ENCODE data around the gene ARAP2. TPM values are rescaled to one million over a fixed set of nuclear protein-coding genes. Genes with fewer than 3 reads are reported as not detected.

The ARAP2 gene
- total RNA-seq, 1 experiment from 2014 or later = 25.8 TPM

- intact Hi-C loops (cut with micrococcal nuclease; ENCODE audit: unreplicated experiment) = no loop called here
- ChIA-PET CTCF (no interaction called here), POLR2A (ENCODE audit: unreplicated experiment) (no interaction called here)
- Histone ChIP-seq H3K9me2 (ENCODE audit: insufficient read depth) (no peaks in the 10 kb centered on the region), H3F3A (ENCODE audit: insufficient read depth, low read depth) (no peaks in the 10 kb centered on the region), H3K79me2 (ENCODE audit: low read depth) (no peaks in the 10 kb centered on the region), H2AFZ (no peak overlapping the region), H3K4me2 (no peak overlapping the region), H3K9me3 (ENCODE audit: insufficient read depth, low read depth) (no peaks in the 10 kb centered on the region), H4K20me1 (ENCODE audit: insufficient read depth) (no peaks in the 10 kb centered on the region), H3K27ac (no peak overlapping the region), H3K27me3 (ENCODE audit: insufficient read depth, low read depth) (no peaks in the 10 kb centered on the region), H3K36me3 (ENCODE audit: low read depth) (no peaks in the 10 kb centered on the region), H3K4me1 (replicated peaks; ENCODE audit: insufficient read depth) (no peaks in the 10 kb centered on the region), H3K4me3 (no peak overlapping the region)
- DNase-seq = no peak
- TF ChIP-seq CTCF (conservative IDR thresholded peaks at IDR 0.05) = no peak
- no peak for TF ChIP-seq EZH2 (IDR thresholded peaks at IDR 0.05; ENCODE audit: low read depth)
- BruUV-seq (replicated peaks) = no TSS peak
Measured at GRCh38 chr4:36053930-36054329, 190.4 kb downstream of the ARAP2 start.

GRCh38 chr4:36051634-36052033, 192.7 kb downstream of the ARAP2 start:
- H3K4me2 ChIP-seq = no peak overlapping the region
- no peak overlapping the region for H3K4me3 ChIP-seq
- no peak for DNase-seq
- intact Hi-C loops (cut with micrococcal nuclease; ENCODE audit: unreplicated experiment) = no loop called here
- BruUV-seq (replicated peaks) = no TSS peak
- H3K9me2 ChIP-seq (ENCODE audit: insufficient read depth) = no peaks in the 10 kb centered on the region
- H3K27ac ChIP-seq = no peak overlapping the region
- no peak for TF ChIP-seq EZH2 (IDR thresholded peaks at IDR 0.05; ENCODE audit: low read depth)
- no peak for TF ChIP-seq CTCF (conservative IDR thresholded peaks at IDR 0.05)
- no peaks in the 10 kb centered on the region for H4K20me1 ChIP-seq (ENCODE audit: insufficient read depth)
- no peaks in the 10 kb centered on the region for H3K79me2 ChIP-seq (ENCODE audit: low read depth)
- no peaks in the 10 kb centered on the region for H3K27me3 ChIP-seq (ENCODE audit: insufficient read depth, low read depth)
- no peaks in the 10 kb centered on the region for H3K36me3 ChIP-seq (ENCODE audit: low read depth)
- H3F3A ChIP-seq (ENCODE audit: insufficient read depth, low read depth) = no peaks in the 10 kb centered on the region
- ChIA-PET CTCF (no interaction called here), POLR2A (ENCODE audit: unreplicated experiment) (interaction anchor here (0.8 kb wide), 1 partner anchor 371 kb away, joined by 8 read pairs; no protein-coding TSS in a partner anchor)
- H3K4me1 ChIP-seq (replicated peaks; ENCODE audit: insufficient read depth) = no peaks in the 10 kb centered on the region
- H2AFZ ChIP-seq = no peak overlapping the region
- no peaks in the 10 kb centered on the region for H3K9me3 ChIP-seq (ENCODE audit: insufficient read depth, low read depth)

GRCh38 chr4:36046026-36046425, 198.3 kb downstream of the ARAP2 start:
- no peak overlapping the region for H2AFZ ChIP-seq
- H3K36me3 ChIP-seq (ENCODE audit: low read depth) = no peaks in the 10 kb centered on the region
- intact Hi-C loops (cut with micrococcal nuclease; ENCODE audit: unreplicated experiment) = no loop called here
- H3F3A ChIP-seq (ENCODE audit: insufficient read depth, low read depth) = no peaks in the 10 kb centered on the region
- TF ChIP-seq CTCF (conservative IDR thresholded peaks at IDR 0.05) (no peak), EZH2 (IDR thresholded peaks at IDR 0.05; ENCODE audit: low read depth) (no peak)
- ChIA-PET CTCF (no interaction called here), POLR2A (ENCODE audit: unreplicated experiment) (no interaction called here)
- H3K4me1 ChIP-seq (replicated peaks; ENCODE audit: insufficient read depth) = no peaks in the 10 kb centered on the region
- no peak overlapping the region for H3K27ac ChIP-seq
- no peak overlapping the region for H3K4me2 ChIP-seq
- no peaks in the 10 kb centered on the region for H3K9me3 ChIP-seq (ENCODE audit: insufficient read depth, low read depth)
- no TSS peak for BruUV-seq (replicated peaks)
- H4K20me1 ChIP-seq (ENCODE audit: insufficient read depth) = no peaks in the 10 kb centered on the region
- no peaks in the 10 kb centered on the region for H3K79me2 ChIP-seq (ENCODE audit: low read depth)
- no peak overlapping the region for H3K4me3 ChIP-seq
- H3K9me2 ChIP-seq (ENCODE audit: insufficient read depth) = 0 out of 2 replicates have a peak, but pooled peaks cover 4% of the 10 kb centered on the region
- no peaks in the 10 kb centered on the region for H3K27me3 ChIP-seq (ENCODE audit: insufficient read depth, low read depth)
- DNase-seq = no peak

All from PC-9 (cell line).